Mesendoderm (in vitro differentiated cells): Measurements from ENCODE around the gene TACR2.
A peak's percentile ranks its signal among the peaks of the same experiment; 100 is the strongest.

ENCODE experiments used
- DNase-seq: peaks from one replicate; pipeline ENCODE4 v3.0.0; 2013
- H2AK5ac ChIP-seq: 2 replicates; pipeline ENCODE4 v1.6.1; 2013; ENCODE audit warnings: low read length, inconsistent platforms
- H2BK120ac ChIP-seq: 2 replicates; pipeline ENCODE4 v1.6.1; 2013; ENCODE audit warnings: low read depth, mild to moderate bottlenecking, low read length, moderate library complexity, mixed read lengths
- H2BK15ac ChIP-seq: replicated peaks from 2 replicates; pipeline ENCODE4 v1.6.1; 2013; ENCODE audit warnings: low read depth, mild to moderate bottlenecking, moderate library complexity
- H2BK5ac ChIP-seq: 2 replicates; pipeline ENCODE4 v1.6.1; 2013; ENCODE audit warnings: low read length, inconsistent platforms
- H3K18ac ChIP-seq: 2 replicates; pipeline ENCODE4 v1.6.1; 2013; ENCODE audit warnings: mild to moderate bottlenecking, low read length, mixed read lengths
- H3K23ac ChIP-seq: one replicate; pipeline ENCODE4 v1.6.1; 2013; ENCODE audit warnings: low read length
- H3K27ac ChIP-seq: 2 replicates; pipeline ENCODE4 v1.5.1; 2013; ENCODE audit warnings: low read depth, mild to moderate bottlenecking, inconsistent platforms, low read length, moderate library complexity
- H3K27me3 ChIP-seq: 2 replicates; pipeline ENCODE4 v1.6.1; 2013; ENCODE audit warnings: low read length, control low read depth, mild to moderate bottlenecking, inconsistent platforms; ENCODE audit not compliant: insufficient read depth, poor library complexity
- H3K36me3 ChIP-seq: 2 replicates; pipeline ENCODE4 v1.6.1; 2013; ENCODE audit warnings: low read length, inconsistent platforms; ENCODE audit not compliant: control insufficient read depth, insufficient read depth
- H3K4ac ChIP-seq: one replicate; pipeline ENCODE4 v1.6.1; 2013; ENCODE audit warnings: low read depth, mild to moderate bottlenecking, low read length, moderate library complexity
- H3K4me1 ChIP-seq: 2 replicates; pipeline ENCODE4 v1.6.1; 2013; ENCODE audit warnings: low read depth, low read length, inconsistent platforms; ENCODE audit not compliant: control insufficient read depth
- H3K4me2 ChIP-seq: 2 replicates; pipeline ENCODE4 v1.6.1; 2013; ENCODE audit warnings: low read length
- H3K4me3 ChIP-seq: 2 replicates; pipeline ENCODE4 v1.5.1; 2013; ENCODE audit warnings: mild to moderate bottlenecking, low read length
- H3K56ac ChIP-seq: one replicate; pipeline ENCODE4 v1.6.1; 2013; ENCODE audit warnings: low read length
- H3K79me1 ChIP-seq: 2 replicates; pipeline ENCODE4 v1.6.1; 2013; ENCODE audit warnings: low read length, inconsistent platforms
- H3K79me2 ChIP-seq: 2 replicates; pipeline ENCODE4 v1.6.1; 2013; ENCODE audit warnings: mild to moderate bottlenecking, low read length; ENCODE audit not compliant: control insufficient read depth, insufficient read depth
- H3K9ac ChIP-seq: 2 replicates; pipeline ENCODE4 v1.6.1; 2013; ENCODE audit warnings: low read length, inconsistent platforms
- H4K5ac ChIP-seq: one replicate; pipeline ENCODE4 v1.6.1; 2013; ENCODE audit warnings: low read length
- H4K8ac ChIP-seq: one replicate; pipeline ENCODE4 v1.6.1; 2013; ENCODE audit warnings: low read depth, mild to moderate bottlenecking, control low read depth, low read length, moderate library complexity
- WGBS: extraction: QIAGEN DNeasy Blood & Tissue Kit; methylation state at CpG from one replicate; pipeline ENCODE4 v1.1.7; 2013; ENCODE audit warnings: low lambda C conversion rate, missing lambda C conversion rate; ENCODE audit not compliant: insufficient coverage; ENCODE audit errors: extremely low coverage; 5-methylcytosine and 5-hydroxymethylcytosine counted together

TACR2 gene

GRCh38 chr10:69379800-69380199 lies 36.9 kb downstream of the TACR2 start:
- Histone ChIP-seq H3K4ac (no peak overlapping the region), H2BK120ac (no peak overlapping the region), H2AK5ac (no peak overlapping the region), H3K56ac (no peak overlapping the region), H3K79me2 (peaks cover 2% of the 10 kb centered on the region), H3K9ac (no peak overlapping the region), H3K23ac (no peak overlapping the region), H3K36me3 (peaks cover 34% of the 10 kb centered on the region), H2BK15ac (no peak overlapping the region), H3K27ac (no peak overlapping the region), H3K18ac (no peak overlapping the region), H4K5ac (no peak overlapping the region), H3K4me2 (no peak overlapping the region), H3K27me3 (no peaks in the 10 kb centered on the region), H3K79me1 (peaks cover 23% of the 10 kb centered on the region), H4K8ac (no peak overlapping the region), H2BK5ac (no peak overlapping the region), H3K4me1 (peaks cover 4% of the 10 kb centered on the region), H3K4me3 (no peak overlapping the region)
- no CpG with 5 or more reads among the region's 16 CpGs for WGBS
- no peak for DNase-seq

GRCh38 chr10:69377933-69378332 lies 38.8 kb downstream of the TACR2 start:
- Histone ChIP-seq H2AK5ac (no peak overlapping the region), H3K4me1 (peaks cover 4% of the 10 kb centered on the region), H4K5ac (no peak overlapping the region), H3K56ac (no peak overlapping the region), H3K79me2 (peaks cover 2% of the 10 kb centered on the region), H4K8ac (no peak overlapping the region), H2BK15ac (no peak overlapping the region), H3K4me2 (no peak overlapping the region), H3K4ac (no peak overlapping the region), H3K27ac (peak overlapping the region; percentile 33), H2BK5ac (no peak overlapping the region), H3K79me1 (peaks cover 29% of the 10 kb centered on the region), H3K9ac (no peak overlapping the region), H3K4me3 (no peak overlapping the region), H3K27me3 (no peaks in the 10 kb centered on the region), H2BK120ac (no peak overlapping the region), H3K36me3 (peaks cover 24% of the 10 kb centered on the region), H3K18ac (no peak overlapping the region), H3K23ac (no peak overlapping the region)
- DNase-seq, result peak; percentile 55
- no CpG with 5 or more reads among the region's 3 CpGs for WGBS

DNA sequence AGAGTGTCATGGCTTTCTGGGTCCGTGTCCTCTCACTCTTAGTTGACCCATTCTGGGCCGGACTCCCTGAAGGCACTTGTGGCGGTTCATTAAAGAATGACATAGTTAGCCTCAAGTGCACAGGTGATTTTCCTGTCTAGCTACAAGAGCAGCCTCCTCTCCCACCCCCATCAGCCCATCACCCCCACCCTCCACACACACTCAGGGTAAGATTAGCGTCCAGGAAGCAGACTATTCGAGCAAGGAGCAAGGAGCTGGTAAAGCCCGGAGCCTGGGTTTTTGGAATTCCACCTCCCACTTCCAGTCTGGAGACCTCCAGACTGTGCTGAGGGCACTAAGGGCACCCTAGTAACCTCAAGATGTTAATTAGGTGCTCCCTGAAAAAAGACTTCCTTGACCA lies 39.5 kb downstream of the TACR2 start:
- H3K79me2 ChIP-seq, result peaks cover 2% of the 10 kb centered on the region
- DNase-seq, result no peak

GRCh38 chr10:69376662-69377061 lies 40.1 kb downstream of the TACR2 start:
- Histone ChIP-seq H2BK120ac (no peak overlapping the region), H2AK5ac (no peak overlapping the region), H3K4me2 (no peak overlapping the region), H3K79me2 (peaks cover 4% of the 10 kb centered on the region), H4K8ac (no peak overlapping the region), H4K5ac (no peak overlapping the region), H3K23ac (no peak overlapping the region), H2BK5ac (no peak overlapping the region), H3K56ac (peak overlapping the region; percentile 10), H3K27me3 (no peaks in the 10 kb centered on the region), H3K27ac (no peak overlapping the region), H3K36me3 (peaks cover 24% of the 10 kb centered on the region), H2BK15ac (no peak overlapping the region), H3K79me1 (peaks cover 29% of the 10 kb centered on the region), H3K4ac (no peak overlapping the region), H3K4me1 (peaks cover 4% of the 10 kb centered on the region), H3K4me3 (no peak overlapping the region), H3K18ac (no peak overlapping the region), H3K9ac (no peak overlapping the region)
- peak; percentile 26 for DNase-seq
- no CpG with 5 or more reads among the region's 11 CpGs for WGBS

More for the DNA sequence above, 39.5 kb downstream of the TACR2 start:
- Histone ChIP-seq H3K23ac (no peak overlapping the region), H3K18ac (no peak overlapping the region), H2AK5ac (no peak overlapping the region), H4K8ac (no peak overlapping the region), H3K27me3 (no peaks in the 10 kb centered on the region), H4K5ac (no peak overlapping the region), H3K36me3 (peaks cover 24% of the 10 kb centered on the region), H2BK5ac (no peak overlapping the region), H2BK15ac (no peak overlapping the region), H3K4me2 (no peak overlapping the region), H3K4me3 (no peak overlapping the region), H2BK120ac (no peak overlapping the region), H3K79me1 (peaks cover 29% of the 10 kb centered on the region), H3K4ac (no peak overlapping the region), H3K9ac (no peak overlapping the region), H3K56ac (no peak overlapping the region), H3K27ac (no peak overlapping the region), H3K4me1 (peaks cover 4% of the 10 kb centered on the region)
- WGBS, result no CpG with 5 or more reads among the region's 6 CpGs

- no peak overlapping the region for H3K4me3 ChIP-seq
- H3K4me2 ChIP-seq, result no peak overlapping the region
- peaks cover 24% of the 10 kb centered on the region for H3K36me3 ChIP-seq
- no peak overlapping the region for H2BK120ac ChIP-seq
- no peak overlapping the region for H4K5ac ChIP-seq
- no peak overlapping the region for H4K8ac ChIP-seq
- no peak overlapping the region for H2AK5ac ChIP-seq
- DNase-seq, result peak; percentile 91
- no peak overlapping the region for H3K23ac ChIP-seq
- H3K56ac ChIP-seq, result peak overlapping the region; percentile 6
- no peak overlapping the region for H3K18ac ChIP-seq
- H3K9ac ChIP-seq, result peak overlapping the region; percentile 41
- peaks cover 6% of the 10 kb centered on the region for H3K79me2 ChIP-seq
- no peak overlapping the region for H2BK15ac ChIP-seq
- no CpG with 5 or more reads among the region's 19 CpGs for WGBS
- peaks cover 31% of the 10 kb centered on the region for H3K79me1 ChIP-seq
- no peak overlapping the region for H3K4ac ChIP-seq
- peaks cover 4% of the 10 kb centered on the region for H3K4me1 ChIP-seq
- H3K27ac ChIP-seq, result peak overlapping the region; percentile 25
- no peaks in the 10 kb centered on the region for H3K27me3 ChIP-seq
- H2BK5ac ChIP-seq, result no peak overlapping the region
Observed at GRCh38 chr10:69375307-69376151, 41.2 kb downstream of the TACR2 start.
